Neuronal stem cell (in vitro differentiated cells): Measurements from ENCODE around the gene EGFL8.
"Not testable (repeated sequence)": the region's sequence is repeated elsewhere in the genome, so short reads cannot be mapped to it uniquely, and the experiment has no call there.

Experiments
- DNase-seq: peaks from one replicate; pipeline ENCODE4 v3.0.0-alpha.2; 2013; ENCODE audit warnings: low spot score
- H2AFZ ChIP-seq: one replicate; pipeline ENCODE4 v1.6.1; 2013; ENCODE audit warnings: mild to moderate bottlenecking, low read length, inconsistent platforms
- H2AK5ac ChIP-seq: 2 replicates; pipeline ENCODE4 v1.6.1; 2013; ENCODE audit warnings: low read depth, mild to moderate bottlenecking, inconsistent platforms, low read length, moderate library complexity, mixed read lengths
- H2BK120ac ChIP-seq: 2 replicates; pipeline ENCODE4 v1.6.1; 2013; ENCODE audit warnings: low read depth, mild to moderate bottlenecking, inconsistent platforms, low read length, moderate library complexity, mixed read lengths
- H2BK12ac ChIP-seq: one replicate; pipeline ENCODE4 v1.6.1; 2013; ENCODE audit warnings: low read length, inconsistent platforms
- H2BK15ac ChIP-seq: 2 replicates; pipeline ENCODE4 v1.6.1; 2013; ENCODE audit warnings: mild to moderate bottlenecking, low read length, inconsistent platforms, mixed read lengths
- H2BK5ac ChIP-seq: one replicate; pipeline ENCODE4 v1.6.1; 2013; ENCODE audit warnings: inconsistent platforms, mild to moderate bottlenecking, low read length, moderate library complexity
- H3K14ac ChIP-seq: one replicate; pipeline ENCODE4 v1.6.1; 2013; ENCODE audit warnings: low read length, inconsistent platforms
- H3K18ac ChIP-seq: 2 replicates; pipeline ENCODE4 v1.6.1; 2013; ENCODE audit warnings: low read length, inconsistent platforms
- H3K23ac ChIP-seq: 2 replicates; pipeline ENCODE4 v1.6.1; 2013; ENCODE audit warnings: low read depth, mild to moderate bottlenecking, mixed read lengths, low read length, inconsistent platforms; ENCODE audit not compliant: poor library complexity
- H3K27ac ChIP-seq: replicated peaks from 3 replicates; pipeline ENCODE4 v1.5.1; 2013; ENCODE audit warnings: low read length, inconsistent platforms
- H3K27me3 ChIP-seq, 3 experiments: 2 replicates each; pipeline ENCODE4 v1.6.1; 2013; ENCODE audit warnings: low read length in 3 of 3, mild to moderate bottlenecking in 2 of 3, inconsistent platforms in 1 of 3, low read depth in 1 of 3, mixed read lengths in 1 of 3, moderate library complexity in 1 of 3; ENCODE audit not compliant: control insufficient read depth in 3 of 3, insufficient read depth in 3 of 3
- H3K36me3 ChIP-seq, 2 donors: replicated peaks in 1 of 2; 2 replicates each; pipeline ENCODE4 v1.6.1; 2013; ENCODE audit warnings: low read length in 2 of 2; ENCODE audit not compliant: control insufficient read depth in 2 of 2, insufficient read depth in 2 of 2
- H3K4ac ChIP-seq: 2 replicates; pipeline ENCODE4 v1.6.1; 2013; ENCODE audit warnings: inconsistent platforms, mild to moderate bottlenecking, low read length, moderate library complexity
- H3K4me1 ChIP-seq, 2 donors: 1 replicate in 1 of 2; 2 replicates in 1 of 2; pipeline ENCODE4 v1.6.1; 2013; ENCODE audit warnings: low read length in 2 of 2, low read depth in 1 of 2; ENCODE audit not compliant: control insufficient read depth in 2 of 2, insufficient read depth in 1 of 2
- H3K4me2 ChIP-seq: one replicate; pipeline ENCODE4 v1.6.1; 2013; ENCODE audit warnings: mild to moderate bottlenecking, low read length, inconsistent platforms; ENCODE audit not compliant: insufficient read depth, poor library complexity, severe bottlenecking
- H3K4me3 ChIP-seq, 2 donors: 2 replicates each; pipeline ENCODE4 v1.5.1; 2013; ENCODE audit warnings: low read length in 2 of 2, mild to moderate bottlenecking in 2 of 2, inconsistent platforms in 1 of 2, moderate library complexity in 1 of 2
- H3K79me1 ChIP-seq: one replicate; pipeline ENCODE4 v1.6.1; 2013; ENCODE audit warnings: low read depth, mild to moderate bottlenecking, inconsistent platforms, low read length, moderate library complexity
- H3K9ac ChIP-seq: one replicate; pipeline ENCODE4 v1.6.1; 2013; ENCODE audit warnings: mild to moderate bottlenecking, low read depth, low read length, inconsistent platforms; ENCODE audit not compliant: poor library complexity
- H3K9me3 ChIP-seq, 2 donors: replicated peaks in 1 of 2; 2 replicates each; pipeline versions ENCODE3 to v1.6.1; 2013; ENCODE audit warnings: low read length in 2 of 2, mild to moderate bottlenecking in 2 of 2, inconsistent platforms in 1 of 2, low read depth in 1 of 2, mixed read lengths in 1 of 2, moderate library complexity in 1 of 2; ENCODE audit not compliant: control insufficient read depth in 2 of 2, insufficient read depth in 1 of 2
- H4K8ac ChIP-seq: one replicate; pipeline ENCODE4 v1.6.1; 2013; ENCODE audit warnings: low read depth, mild to moderate bottlenecking, inconsistent platforms, low read length, moderate library complexity
- H4K91ac ChIP-seq: one replicate; pipeline ENCODE4 v1.6.1; 2013; ENCODE audit warnings: low read length, low read depth, mild to moderate bottlenecking, inconsistent platforms; ENCODE audit not compliant: poor library complexity
- WGBS, 2 donors: extraction: QIAGEN DNeasy Blood & Tissue Kit; methylation state at CpG; one replicate each; pipeline ENCODE4 v1.1.7; 2013; ENCODE audit warnings: missing lambda C conversion rate in 2 of 2, mixed read lengths in 1 of 2; ENCODE audit not compliant: insufficient read length in 2 of 2, insufficient replicate concordance in 1 of 2; ENCODE audit errors: extremely low coverage in 2 of 2; 5-methylcytosine and 5-hydroxymethylcytosine counted together

EGFL8 gene

DNA sequence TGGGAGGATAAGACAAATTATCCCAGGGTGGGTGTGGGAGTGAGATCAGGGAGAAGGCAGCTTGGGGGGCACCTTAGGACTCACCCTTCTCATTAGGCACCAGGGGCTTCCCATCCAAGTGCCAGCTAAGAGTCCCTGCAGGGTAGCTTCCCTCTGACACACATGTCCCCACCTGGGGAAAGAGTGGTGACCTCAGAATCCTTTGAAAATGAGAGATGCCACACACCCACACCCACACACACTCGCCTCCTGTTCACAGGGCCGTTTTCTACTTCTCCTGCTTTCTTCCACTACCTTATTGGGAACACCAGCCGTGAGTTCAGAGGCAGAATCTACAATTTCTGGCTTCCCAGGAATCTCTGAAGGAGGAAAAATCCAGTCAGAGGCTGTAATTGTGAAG lies 18.6 kb downstream of the EGFL8 start:
- peaks cover 6% of the 10 kb centered on the region for H3K79me1 ChIP-seq
- H3K27me3 ChIP-seq: no peaks in the 10 kb centered on the region
- H2BK5ac ChIP-seq: no peak overlapping the region
- whole genome bisulfite sequencing, 2 donors: no CpG with 5 or more reads among the region's 3 CpGs
- peaks cover 2 to 6% of the 10 kb centered on the region in 2 donors for H3K4me1 ChIP-seq
- H3K36me3 ChIP-seq: peaks cover 39 to 73% of the 10 kb centered on the region in 2 donors
- H2BK120ac ChIP-seq: no peak overlapping the region
- no peak overlapping the region for H2BK15ac ChIP-seq
- H3K4me2 ChIP-seq: no peak overlapping the region
- no peak overlapping the region for H3K18ac ChIP-seq
- H4K91ac ChIP-seq: no peak overlapping the region
- no peak overlapping the region for H2AFZ ChIP-seq
- H3K9me3 ChIP-seq: no peaks in the 10 kb centered on the region
- H4K8ac ChIP-seq: no peak overlapping the region
- H3K4ac ChIP-seq: no peak overlapping the region
- H3K4me3 ChIP-seq: no peak overlapping the region
- H3K27ac ChIP-seq: no peak overlapping the region
- H3K14ac ChIP-seq: no peak overlapping the region
- DNase-seq: no peak
- no peak overlapping the region for H2BK12ac ChIP-seq
- H3K9ac ChIP-seq: no peak overlapping the region
- no peak overlapping the region for H2AK5ac ChIP-seq
- no peak overlapping the region for H3K23ac ChIP-seq

DNA sequence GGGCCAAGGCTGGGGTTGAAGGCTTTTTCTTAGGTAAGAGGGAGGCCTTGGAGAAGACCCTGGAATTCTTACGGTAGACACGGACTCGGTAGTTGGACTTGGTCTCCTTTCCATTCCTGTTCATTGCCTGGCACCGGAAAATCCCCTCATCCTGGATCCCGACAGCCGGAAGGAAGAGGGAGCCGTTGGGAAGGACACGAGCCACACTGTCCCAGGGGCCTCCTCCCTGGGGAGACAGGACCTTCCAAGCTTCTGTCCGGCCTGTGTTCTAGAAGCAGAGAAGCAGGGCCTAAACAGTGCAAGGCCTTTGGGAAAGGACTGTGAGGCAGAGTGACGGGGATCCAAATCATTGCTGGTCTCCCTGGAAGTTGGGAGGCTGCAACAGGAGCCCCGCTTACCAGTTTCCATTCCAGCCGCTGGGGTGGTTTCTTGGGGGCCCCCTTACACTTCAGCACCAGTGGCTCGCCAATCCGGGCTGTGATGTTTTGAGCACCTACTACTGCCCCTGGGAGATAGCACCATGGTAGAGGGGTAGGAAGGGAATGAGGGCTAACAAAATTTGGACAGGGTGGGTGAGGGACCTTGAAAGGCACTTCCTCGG lies 19.2 kb downstream of the EGFL8 start:
- WGBS, 2 donors: no CpG with 5 or more reads among the region's 15 CpGs
- H3K14ac ChIP-seq: no peak overlapping the region
- H3K27ac ChIP-seq: no peak overlapping the region
- DNase-seq: no peak
- H3K9me3 ChIP-seq: no peaks in the 10 kb centered on the region
- H2BK120ac ChIP-seq: no peak overlapping the region
- no peak overlapping the region for H3K4me3 ChIP-seq
- H3K4ac ChIP-seq: no peak overlapping the region
- no peak overlapping the region for H3K18ac ChIP-seq
- H4K91ac ChIP-seq: no peak overlapping the region
- H3K4me1 ChIP-seq: peaks cover 5 to 9% of the 10 kb centered on the region in 2 donors
- H3K23ac ChIP-seq: no peak overlapping the region
- no peak overlapping the region for H2AFZ ChIP-seq
- no peak overlapping the region for H2BK12ac ChIP-seq
- H2BK5ac ChIP-seq: no peak overlapping the region
- no peaks in the 10 kb centered on the region for H3K27me3 ChIP-seq
- H3K4me2 ChIP-seq: no peak overlapping the region
- no peak overlapping the region for H4K8ac ChIP-seq
- peaks cover 39 to 74% of the 10 kb centered on the region in 2 donors for H3K36me3 ChIP-seq
- no peak overlapping the region for H3K9ac ChIP-seq
- H3K79me1 ChIP-seq: peaks cover 7% of the 10 kb centered on the region
- H2AK5ac ChIP-seq: no peak overlapping the region
- H2BK15ac ChIP-seq: no peak overlapping the region

DNA sequence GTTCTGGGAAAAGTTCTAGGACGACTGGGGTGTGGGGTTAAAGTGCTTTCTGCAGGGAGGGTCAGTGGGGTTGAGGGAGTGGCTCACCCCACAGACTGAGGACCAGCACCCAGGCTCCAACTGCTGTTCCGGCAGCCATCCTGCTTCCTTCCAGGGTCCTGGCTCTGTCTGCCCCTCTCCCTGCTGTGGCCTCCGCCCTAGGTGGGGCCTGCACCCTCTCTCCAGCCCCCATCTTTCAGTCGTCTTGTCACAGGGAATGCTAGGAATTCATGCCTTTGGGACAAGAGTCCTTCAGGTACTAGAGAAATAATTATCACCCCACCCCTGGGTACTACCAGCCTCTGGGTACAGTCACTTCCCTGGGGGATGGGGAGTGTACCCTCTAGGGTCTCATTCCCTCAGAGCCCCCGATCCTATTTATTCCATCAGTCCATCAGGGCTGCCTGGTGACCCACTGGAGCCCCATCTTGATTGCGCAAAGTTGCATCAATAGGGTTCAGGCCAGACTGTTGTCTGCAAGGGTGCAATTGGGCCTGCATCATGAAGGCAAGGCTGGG lies 19.8 kb downstream of the EGFL8 start, which contains the start of gene AGER:
Gene AGER (minus strand): TSS at position 170 of the 557 bp plus-strand sequence. CDS start 31 bp downstream, at position 139.
- Histone ChIP-seq H3K36me3 (peaks cover 39 to 74% of the 10 kb centered on the region in 2 donors), H3K27ac (no peak within 1 kb of the TSS), H3K27me3 (no peaks in the 10 kb centered on the region), H2BK12ac (no peak within 1 kb of the TSS), H3K4me1 (peaks cover 3 to 11% of the 10 kb centered on the region in 2 donors), H3K79me1 (peaks cover 7% of the 10 kb centered on the region), H4K8ac (no peak within 1 kb of the TSS), H3K4me3 (no peak within 1 kb of the TSS), H2BK120ac (no peak within 1 kb of the TSS), H3K23ac (no peak within 1 kb of the TSS), H3K4ac (no peak within 1 kb of the TSS), H4K91ac (no peak within 1 kb of the TSS), H3K18ac (peak within 1 kb of the TSS; percentile 24), H2AFZ (no peak within 1 kb of the TSS), H2AK5ac (no peak within 1 kb of the TSS), H3K14ac (no peak within 1 kb of the TSS), H2BK15ac (no peak within 1 kb of the TSS), H2BK5ac (no peak within 1 kb of the TSS), H3K4me2 (no peak within 1 kb of the TSS), H3K9me3 (no peaks in the 10 kb centered on the region), H3K9ac (no peak within 1 kb of the TSS)
- WGBS, 2 donors: no CpG with 5 or more reads among the region's 6 CpGs
- DNase-seq: no peak

DNA sequence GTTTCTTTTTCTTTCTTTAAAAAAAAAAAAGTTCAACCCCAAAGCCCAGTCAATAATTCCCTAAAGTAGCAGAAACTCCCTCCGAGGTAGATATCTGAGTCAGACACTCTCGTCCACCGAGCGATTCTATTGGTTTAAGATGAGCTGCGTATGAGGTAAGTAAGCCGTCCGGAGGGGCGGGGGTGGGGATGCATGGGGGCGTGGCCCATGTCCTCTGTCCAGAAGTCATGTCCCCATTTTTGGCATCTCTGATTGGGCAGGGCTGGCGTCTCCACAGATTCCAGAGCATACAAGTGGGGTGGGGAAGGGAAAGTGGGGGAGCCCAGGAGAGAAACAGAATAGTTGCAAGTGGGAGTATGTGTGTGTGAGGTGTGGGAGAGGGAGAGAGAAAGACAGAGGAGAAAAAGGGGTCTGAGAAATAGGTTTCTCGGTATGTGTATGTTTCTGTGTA lies 21.3 kb downstream of the EGFL8 start:
- H3K4me2 ChIP-seq, H3K23ac ChIP-seq, H3K18ac ChIP-seq, DNase-seq, H3K4ac ChIP-seq, H2AFZ ChIP-seq, H2BK120ac ChIP-seq, H4K91ac ChIP-seq, H3K9ac ChIP-seq, H2BK12ac ChIP-seq, H4K8ac ChIP-seq, H3K27me3 ChIP-seq, H3K9me3 ChIP-seq, H3K79me1 ChIP-seq, H2BK5ac ChIP-seq, H2BK15ac ChIP-seq, H3K14ac ChIP-seq, H2AK5ac ChIP-seq, H3K27ac ChIP-seq, H3K4me3 ChIP-seq: not testable (repeated sequence)
- WGBS, 2 donors: no CpG with 5 or more reads among the region's 11 CpGs
- H3K4me1 ChIP-seq: peaks cover 9 to 10% of the 10 kb centered on the region in 2 donors
- H3K36me3 ChIP-seq: peaks cover 36 to 65% of the 10 kb centered on the region in 2 donors
